GM18873 (cell line): ENCODE data around the gene ZNF555.
A peak's percentile ranks its signal among the peaks of the same experiment; 100 is the strongest.
"Not testable (repeated sequence)": the region's sequence is repeated elsewhere in the genome, so short reads cannot be mapped to it uniquely, and the experiment has no call there.

Source experiments
- ATAC-seq: cut with Tn5 transposase; IDR thresholded peaks from one replicate; pipeline ENCODE4 v1.9.1; 2021; ENCODE audit warnings: mild to moderate bottlenecking, moderate library complexity, moderate number of reproducible peaks; ENCODE audit not compliant: unreplicated experiment, low FRiP score

The ZNF555 gene

GRCh38 chr19:2806736-2807378, 34.4 kb upstream of the ZNF555 start:
- ATAC-seq: no peak

GRCh38 chr19:2807379-2808128, 33.7 kb upstream of the ZNF555 start:
- ATAC-seq: no peak

- no peak for ATAC-seq
Observed at GRCh38 chr19:2808129-2808941, 32.9 kb upstream of the ZNF555 start.

- no peak for ATAC-seq
Observed at GRCh38 chr19:2809387-2810140, 31.7 kb upstream of the ZNF555 start.

GRCh38 chr19:2810141-2811091, 30.9 kb upstream of the ZNF555 start:
- no peak for ATAC-seq

- no peak for ATAC-seq
Observed at GRCh38 chr19:2811221-2811722, 30.0 kb upstream of the ZNF555 start.

GRCh38 chr19:2811735-2812413, 29.4 kb upstream of the ZNF555 start:
- ATAC-seq: no peak

GRCh38 chr19:2812414-2813234, 28.7 kb upstream of the ZNF555 start:
- ATAC-seq: no peak

GRCh38 chr19:2813235-2814160, 27.8 kb upstream of the ZNF555 start:
- no peak for ATAC-seq

GRCh38 chr19:2814426-2814825, 26.8 kb upstream of the ZNF555 start:
- no peak for ATAC-seq

GRCh38 chr19:2815191-2815614, 26.1 kb upstream of the ZNF555 start:
- ATAC-seq: no peak

GRCh38 chr19:2815923-2816322, 25.4 kb upstream of the ZNF555 start:
- ATAC-seq: no peak

GRCh38 chr19:2816641-2817040, 24.6 kb upstream of the ZNF555 start:
- ATAC-seq: no peak

- not testable (repeated sequence) for ATAC-seq
Observed at GRCh38 chr19:2817237-2817829, 23.9 kb upstream of the ZNF555 start.

GRCh38 chr19:2819540-2820111, 21.6 kb upstream of the ZNF555 start, which contains the start of gene ZNF554:
Gene ZNF554, plus strand, starts transcription at chr19:2819868. Its CDS starts 204 bp downstream, at chr19:2820072.
- ATAC-seq: peak; percentile 79

- ATAC-seq: no peak
Observed at GRCh38 chr19:2820112-2820702, 21.1 kb upstream of the ZNF555 start.
